Measurements from ENCODE around the gene MLEC. TPM values are rescaled to one million over a fixed set of nuclear protein-coding genes. Genes with fewer than 3 reads are reported as not detected.

Gene MLEC
- total and polyA plus RNA-seq, 7 experiments from 2014 or later, result 24.5 to 132 (median 41.6) TPM

- H3K36me3 ChIP-seq (ENCODE audit: control insufficient read depth in 2 of 3, insufficient read depth in 3 of 3, low read length in 3 of 3), result no peaks in the 10 kb centered on the region
- DNase-seq (no peak), ATAC-seq (no peak)
- H3K4me3 ChIP-seq (ENCODE audit: low read length), result no peak overlapping the region
- POLR2A ChIA-PET, result no interaction called here
- intact Hi-C loops (cut with micrococcal nuclease), result no loop called here
- H3K9me3 ChIP-seq (ENCODE audit: control insufficient read depth in 2 of 3, low read length in 3 of 3), result no peaks in the 10 kb centered on the region
- CTCF ChIA-PET, result no interaction called here
- no peaks in the 10 kb centered on the region for H3K4me1 ChIP-seq (ENCODE audit: control insufficient read depth in 2 of 2, insufficient read depth in 2 of 2, low read length in 2 of 2)
- H3K9me3 Mint-ChIP-seq, result peaks cover 0 to 2% (median 0%) of the 10 kb centered on the region in 11 donors
- H3K27ac ChIP-seq (ENCODE audit: low read depth, low read length), result no peak overlapping the region
- H3K4me3 Mint-ChIP-seq, result no peak overlapping the region
- no peaks in the 10 kb centered on the region for H3K27me3 ChIP-seq (ENCODE audit: control insufficient read depth in 2 of 2, insufficient read depth in 2 of 2, low read length in 2 of 2)
- peaks cover 0 to 2% (median 0%) of the 10 kb centered on the region in 5 donors for H3K27me3 Mint-ChIP-seq
- no peak overlapping the region for H3K27ac Mint-ChIP-seq
- H3K4me1 Mint-ChIP-seq, result peaks cover 0 to 33% (median 0%) of the 10 kb centered on the region in 7 donors
- H3K36me3 Mint-ChIP-seq, result no peaks in the 10 kb centered on the region
Observed at GRCh38 chr12:120680165-120680738, 6.7 kb upstream of the MLEC start.

- H3K36me3 ChIP-seq (ENCODE audit: control insufficient read depth in 2 of 3, insufficient read depth in 3 of 3, low read length in 3 of 3), result no peaks in the 10 kb centered on the region
- no peak overlapping the region for H3K27ac ChIP-seq (ENCODE audit: low read depth, low read length)
Observed at GRCh38 chr12:120684523-120684932, 2.4 kb upstream of the MLEC start.

GRCh38 chr12:120685522-120685921, 1.4 kb upstream of the MLEC start:
- peak overlapping the region in 7 of 9 donors; percentile 13 to 96 (median 91) for H3K27ac Mint-ChIP-seq
- Histone ChIP-seq H3K36me3 (ENCODE audit: control insufficient read depth in 2 of 3, insufficient read depth in 3 of 3, low read length in 3 of 3) (no peaks in the 10 kb centered on the region), H3K4me3 (ENCODE audit: low read length) (no peak overlapping the region), H3K4me1 (ENCODE audit: control insufficient read depth in 2 of 2, insufficient read depth in 2 of 2, low read length in 2 of 2) (peaks cover 12 to 22% of the 10 kb centered on the region in 2 donors), H3K27ac (ENCODE audit: low read depth, low read length) (peak overlapping the region; percentile 77), H3K9me3 (ENCODE audit: control insufficient read depth in 2 of 3, low read length in 3 of 3) (no peaks in the 10 kb centered on the region), H3K27me3 (ENCODE audit: control insufficient read depth in 2 of 2, insufficient read depth in 2 of 2, low read length in 2 of 2) (no peaks in the 10 kb centered on the region)
- H3K4me1 Mint-ChIP-seq, result peaks cover 19 to 42% (median 30%) of the 10 kb centered on the region in 7 donors
- H3K4me3 Mint-ChIP-seq, result peak overlapping the region in 9 of 10 donors; percentile 49 to 95 (median 93)
- ATAC-seq, result no peak
- CTCF ChIA-PET, result no interaction called here
- peaks cover 0 to 5% (median 0%) of the 10 kb centered on the region in 5 donors for H3K36me3 Mint-ChIP-seq
- POLR2A ChIA-PET, result interaction anchor here (0.6 to 1.5 kb wide), 3 partner anchors 115 to 483 kb away, joined by 3 to 4 read pairs (median 3); no protein-coding TSS in a partner anchor
- intact Hi-C loops (cut with micrococcal nuclease), result loop anchor here (5.0 kb wide), 5 partner anchors 158 to 1767 kb away; partner anchors contain the start of genes COQ5 (in 1 of the 2), DIABLO (in 1 of the 2) and RAB35 (in 1 of the 2)
- H3K9me3 Mint-ChIP-seq, result peaks cover 0 to 3% (median 0%) of the 10 kb centered on the region in 11 donors
- peaks cover 0 to 3% (median 0%) of the 10 kb centered on the region in 5 donors for H3K27me3 Mint-ChIP-seq
- DNase-seq, result no peak

More at GRCh38 chr12:120684523-120684932, 2.4 kb upstream of the MLEC start:
- Histone ChIP-seq H3K9me3 (ENCODE audit: control insufficient read depth in 2 of 3, low read length in 3 of 3) (no peaks in the 10 kb centered on the region), H3K4me1 (ENCODE audit: control insufficient read depth in 2 of 2, insufficient read depth in 2 of 2, low read length in 2 of 2) (peaks cover 12 to 18% of the 10 kb centered on the region in 2 donors), H3K4me3 (ENCODE audit: low read length) (no peak overlapping the region), H3K27me3 (ENCODE audit: control insufficient read depth in 2 of 2, insufficient read depth in 2 of 2, low read length in 2 of 2) (no peaks in the 10 kb centered on the region)
- Mint-ChIP-seq H3K27me3 (peaks cover 0 to 3% (median 0%) of the 10 kb centered on the region in 5 donors), H3K9me3 (peaks cover 0 to 3% (median 0%) of the 10 kb centered on the region in 11 donors), H3K36me3 (peaks cover 0 to 5% (median 0%) of the 10 kb centered on the region in 5 donors), H3K4me3 (peak overlapping the region in 4 of 10 donors; percentile 13 to 94 (median 32)), H3K27ac (peak overlapping the region in 2 of 9 donors; percentile 67 to 74), H3K4me1 (peaks cover 18 to 40% (median 20%) of the 10 kb centered on the region in 7 donors)
- ChIA-PET POLR2A (interaction anchor here (0.7 kb wide), 1 partner anchor 147 kb away, joined by 4 read pairs; no protein-coding TSS in a partner anchor), CTCF (no interaction called here)
- no peak for ATAC-seq
- no peak for DNase-seq
- intact Hi-C loops (cut with micrococcal nuclease), result no loop called here

- Histone ChIP-seq H3K4me1 (ENCODE audit: control insufficient read depth in 2 of 2, insufficient read depth in 2 of 2, low read length in 2 of 2) (peaks cover 12 to 22% of the 10 kb centered on the region in 2 donors), H3K9me3 (ENCODE audit: control insufficient read depth in 2 of 3, low read length in 3 of 3) (no peaks in the 10 kb centered on the region), H3K27me3 (ENCODE audit: control insufficient read depth in 2 of 2, insufficient read depth in 2 of 2, low read length in 2 of 2) (no peaks in the 10 kb centered on the region), H3K27ac (ENCODE audit: low read depth, low read length) (peak overlapping the region; percentile 77), H3K36me3 (ENCODE audit: control insufficient read depth in 2 of 3, insufficient read depth in 3 of 3, low read length in 3 of 3) (no peaks in the 10 kb centered on the region), H3K4me3 (ENCODE audit: low read length) (peak overlapping the region; percentile 99)
- peaks cover 22 to 48% (median 36%) of the 10 kb centered on the region in 7 donors for H3K4me1 Mint-ChIP-seq
- peak overlapping the region; percentile 91 to 97 (median 95) for H3K27ac Mint-ChIP-seq
- H3K27me3 Mint-ChIP-seq, result peaks cover 0 to 3% (median 0%) of the 10 kb centered on the region in 5 donors
- ATAC-seq (peak; percentile 80), DNase-seq (peak; percentile 87 to 97 (median 96))
- peak overlapping the region; percentile 89 to 95 (median 93) for H3K4me3 Mint-ChIP-seq
- H3K9me3 Mint-ChIP-seq, result peaks cover 0 to 3% (median 0%) of the 10 kb centered on the region in 11 donors
- intact Hi-C loops (cut with micrococcal nuclease), result loop anchor here (1.0 to 5.0 kb wide), 28 partner anchors 24 to 1841 kb away; partner anchors contain the start of genes ACADS (in 2 of the 2), DIABLO (in 2 of the 2), POP5 (in 2 of the 2) and SRSF9 (in 2 of the 2)
- H3K36me3 Mint-ChIP-seq, result peaks cover 0 to 5% (median 0%) of the 10 kb centered on the region in 5 donors
- ChIA-PET CTCF (interaction anchor here (2.7 to 3.2 kb wide), 2 partner anchors 37 to 40 kb away, joined by 6 to 11 read pairs; no protein-coding TSS in a partner anchor), POLR2A (interaction anchor here (0.6 to 1.5 kb wide), 4 partner anchors 39 to 395 kb away, joined by 3 read pairs; partner anchors contain the start of gene POP5)
Observed at GRCh38 chr12:120686151-120686689, 729 bp upstream of the MLEC start.

GRCh38 chr12:120687578-120688289, 785 bp downstream of the MLEC start:
- CTCF ChIA-PET, result interaction anchor here (0.7 to 3.2 kb wide), 4 partner anchors 10 to 42 kb away, joined by 3 to 11 read pairs (median 4); no protein-coding TSS in a partner anchor
- H3K27me3 Mint-ChIP-seq, result peaks cover 0 to 3% (median 0%) of the 10 kb centered on the region in 5 donors
- H3K27ac ChIP-seq (ENCODE audit: low read depth, low read length), result peak overlapping the region; percentile 77
- peaks cover 30 to 61% (median 49%) of the 10 kb centered on the region in 7 donors for H3K4me1 Mint-ChIP-seq
- H3K36me3 ChIP-seq (ENCODE audit: control insufficient read depth in 2 of 3, insufficient read depth in 3 of 3, low read length in 3 of 3), result no peaks in the 10 kb centered on the region
- H3K27me3 ChIP-seq (ENCODE audit: control insufficient read depth in 2 of 2, insufficient read depth in 2 of 2, low read length in 2 of 2), result no peaks in the 10 kb centered on the region
- peaks cover 0 to 6% (median 0%) of the 10 kb centered on the region in 5 donors for H3K36me3 Mint-ChIP-seq
- intact Hi-C loops (cut with micrococcal nuclease), result loop anchor here (1.0 to 5.0 kb wide), 15 partner anchors 27 to 1839 kb away; partner anchors contain the start of genes ANAPC5 (in 1 of the 2), COQ5 (in 1 of the 2), COX6A1 (in 1 of the 2) and DIABLO (in 1 of the 2)
- H3K9me3 ChIP-seq (ENCODE audit: control insufficient read depth in 2 of 3, low read length in 3 of 3), result no peaks in the 10 kb centered on the region
- DNase-seq (peak in 7 of 9 donors; percentile 12 to 50 (median 19)), ATAC-seq (no peak)
- peak overlapping the region in 8 of 9 donors; percentile 38 to 89 (median 68) for H3K27ac Mint-ChIP-seq
- H3K4me1 ChIP-seq (ENCODE audit: control insufficient read depth in 2 of 2, insufficient read depth in 2 of 2, low read length in 2 of 2), result peaks cover 12 to 26% of the 10 kb centered on the region in 2 donors
- POLR2A ChIA-PET, result interaction anchor here (0.6 to 1.8 kb wide), 4 partner anchors 10 to 159 kb away, joined by 3 to 6 read pairs (median 3); partner anchors contain the start of gene COQ5
- H3K4me3 ChIP-seq (ENCODE audit: low read length), result peak overlapping the region; percentile 99
- H3K9me3 Mint-ChIP-seq, result peaks cover 0 to 3% (median 0%) of the 10 kb centered on the region in 11 donors
- H3K4me3 Mint-ChIP-seq, result peak overlapping the region; percentile 88 to 95 (median 90)

Measured in naive thymus-derived CD4-positive, alpha-beta T cell (primary cell).